ENCODE results near the gene LRRC56. TPM values are rescaled to one million over a fixed set of nuclear protein-coding genes. Genes with fewer than 3 reads are reported as not detected.

LRRC56 gene
- polyA plus RNA-seq, 1 donor, result 2.4 TPM

DNA sequence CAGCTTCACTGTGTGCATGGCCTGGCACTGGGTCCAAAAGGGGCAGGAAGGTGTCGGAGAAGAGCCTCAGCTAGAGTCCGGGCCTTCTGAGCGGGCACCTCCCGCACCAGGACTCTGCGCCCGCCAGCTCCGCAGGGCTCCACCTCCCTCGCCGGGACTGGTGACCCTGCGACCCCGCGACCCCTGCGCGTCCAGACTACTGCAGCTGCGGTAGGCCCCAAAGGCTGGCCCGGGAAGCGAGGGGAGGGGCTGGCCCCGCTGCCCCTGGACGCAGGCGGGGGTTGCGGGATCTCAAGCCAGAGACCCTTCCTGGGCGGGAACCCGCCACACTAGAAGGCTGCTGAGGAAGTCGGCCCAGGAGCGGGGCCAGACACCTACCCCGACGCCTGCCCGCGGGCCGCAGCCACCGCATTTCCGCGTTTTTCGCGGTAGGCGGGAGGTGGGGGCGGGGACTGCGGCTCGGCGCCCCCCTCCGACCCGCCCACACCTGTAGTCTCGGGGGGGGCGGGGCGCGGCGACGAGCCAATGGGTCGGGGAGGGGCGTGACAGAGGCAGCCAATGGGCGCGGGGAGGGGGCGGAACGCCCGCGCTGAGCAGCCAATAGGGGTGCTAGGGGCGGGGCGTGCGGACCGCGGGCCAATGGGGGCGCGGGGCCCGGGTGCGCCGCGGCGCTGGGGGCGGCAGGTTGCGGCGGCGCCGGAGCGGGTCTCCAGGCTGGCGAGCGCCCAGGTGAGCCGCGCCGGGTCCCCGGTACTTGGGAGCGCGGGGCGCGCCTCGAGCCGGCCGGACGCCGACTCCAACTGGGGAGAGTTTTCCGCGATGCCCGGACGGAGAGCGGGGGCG, 23.2 kb downstream of the LRRC56 start, which contains the start of the genes LMNTD2 and RASSF7:
Gene LMNTD2, minus strand, starts transcription at position 434 of the 843 bp plus-strand sequence. Its CDS starts 22 bp downstream, at position 412.
Gene RASSF7, plus strand, starts transcription at position 666 of the 843 bp plus-strand sequence. CDS start 799 bp downstream, outside the sequence.
- DNase-seq, result peak; percentile 90 to 93
- WGBS (ENCODE audit: insufficient coverage, low lambda C conversion rate), result no CpG with 5 or more reads among the region's 95 CpGs
- Histone ChIP-seq H3K36me3 (ENCODE audit: control insufficient read depth, insufficient read depth, low read length) (peaks cover 23% of the 10 kb centered on the region), H3K4me3 (ENCODE audit: low read length) (peak within 1 kb of the TSS; percentile 74), H3K27ac (ENCODE audit: low read length) (peak within 1 kb of the TSS; percentile 95), H3K27me3 (ENCODE audit: control insufficient read depth, insufficient read depth, low read length) (peaks cover 37% of the 10 kb centered on the region), H3K9me3 (ENCODE audit: control insufficient read depth, low read depth, low read length) (peaks cover 5% of the 10 kb centered on the region), H3K4me1 (ENCODE audit: control insufficient read depth, insufficient read depth, low read length) (peaks cover 23% of the 10 kb centered on the region)

DNA sequence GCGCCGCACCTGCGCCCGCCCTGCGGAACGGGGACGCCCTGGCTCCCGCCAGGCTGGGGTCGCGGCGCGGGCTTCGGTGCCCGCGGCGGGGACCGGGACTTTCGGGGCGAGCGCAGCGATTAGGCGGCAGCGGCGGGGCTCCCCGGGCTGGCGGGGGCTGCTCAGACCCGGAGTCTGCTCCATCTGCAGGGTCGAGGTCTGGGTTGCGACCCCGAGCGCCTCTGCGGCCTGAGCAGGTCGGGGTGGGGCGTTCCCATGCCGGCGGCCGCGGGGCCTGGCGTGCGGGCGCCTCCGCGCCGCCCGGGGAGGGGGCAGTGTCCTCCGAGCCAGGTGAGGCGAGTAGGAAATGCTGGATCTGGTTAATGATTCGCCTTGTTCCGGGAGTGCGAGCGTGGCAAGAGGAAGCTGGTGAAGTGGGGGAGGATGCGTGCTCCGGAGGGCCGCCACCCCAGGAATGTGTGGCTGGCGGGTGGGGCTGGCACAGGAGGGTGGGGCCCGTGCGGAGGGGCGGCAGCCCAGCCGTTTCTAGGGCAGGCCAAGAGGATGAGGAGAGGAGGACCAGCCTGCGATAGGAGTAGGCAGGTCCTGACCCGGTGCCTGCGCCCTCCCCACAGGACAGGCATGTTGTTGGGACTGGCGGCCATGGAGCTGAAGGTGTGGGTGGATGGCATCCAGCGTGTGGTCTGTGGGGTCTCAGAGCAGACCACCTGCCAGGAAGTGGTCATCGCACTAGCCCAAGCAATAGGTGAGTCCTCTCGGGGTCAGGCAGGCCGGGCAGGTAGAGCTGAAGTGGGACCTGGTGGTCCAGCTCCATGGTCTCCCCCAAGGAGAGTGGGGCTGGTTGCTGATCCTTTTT, 24.0 kb downstream of the LRRC56 start:
- Histone ChIP-seq H3K27me3 (ENCODE audit: control insufficient read depth, insufficient read depth, low read length) (peaks cover 30% of the 10 kb centered on the region), H3K36me3 (ENCODE audit: control insufficient read depth, insufficient read depth, low read length) (peaks cover 23% of the 10 kb centered on the region), H3K4me3 (ENCODE audit: low read length) (peak overlapping the region; percentile 58), H3K27ac (ENCODE audit: low read length) (peak overlapping the region; percentile 81), H3K4me1 (ENCODE audit: control insufficient read depth, insufficient read depth, low read length) (peaks cover 23% of the 10 kb centered on the region), H3K9me3 (ENCODE audit: control insufficient read depth, low read depth, low read length) (peaks cover 2% of the 10 kb centered on the region)
- no CpG with 5 or more reads among the region's 67 CpGs for WGBS (ENCODE audit: insufficient coverage, low lambda C conversion rate)
- peak; percentile 95 to 97 for DNase-seq

DNA sequence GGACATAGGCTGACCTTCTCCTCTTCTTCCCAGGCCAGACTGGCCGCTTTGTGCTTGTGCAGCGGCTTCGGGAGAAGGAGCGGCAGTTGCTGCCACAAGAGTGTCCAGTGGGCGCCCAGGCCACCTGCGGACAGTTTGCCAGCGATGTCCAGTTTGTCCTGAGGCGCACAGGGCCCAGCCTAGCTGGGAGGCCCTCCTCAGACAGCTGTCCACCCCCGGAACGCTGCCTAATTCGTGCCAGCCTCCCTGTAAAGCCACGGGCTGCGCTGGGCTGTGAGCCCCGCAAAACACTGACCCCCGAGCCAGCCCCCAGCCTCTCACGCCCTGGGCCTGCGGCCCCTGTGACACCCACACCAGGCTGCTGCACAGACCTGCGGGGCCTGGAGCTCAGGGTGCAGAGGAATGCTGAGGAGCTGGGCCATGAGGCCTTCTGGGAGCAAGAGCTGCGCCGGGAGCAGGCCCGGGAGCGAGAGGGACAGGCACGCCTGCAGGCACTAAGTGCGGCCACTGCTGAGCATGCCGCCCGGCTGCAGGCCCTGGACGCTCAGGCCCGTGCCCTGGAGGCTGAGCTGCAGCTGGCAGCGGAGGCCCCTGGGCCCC, 24.8 kb downstream of the LRRC56 start:
- Histone ChIP-seq H3K9me3 (ENCODE audit: control insufficient read depth, low read depth, low read length) (no peaks in the 10 kb centered on the region), H3K27ac (ENCODE audit: low read length) (peak overlapping the region; percentile 77), H3K27me3 (ENCODE audit: control insufficient read depth, insufficient read depth, low read length) (peaks cover 22% of the 10 kb centered on the region), H3K4me1 (ENCODE audit: control insufficient read depth, insufficient read depth, low read length) (peaks cover 23% of the 10 kb centered on the region), H3K4me3 (ENCODE audit: low read length) (peak overlapping the region; percentile 58), H3K36me3 (ENCODE audit: control insufficient read depth, insufficient read depth, low read length) (peaks cover 23% of the 10 kb centered on the region)
- no CpG with 5 or more reads among the region's 29 CpGs for WGBS (ENCODE audit: insufficient coverage, low lambda C conversion rate)
- DNase-seq, result no peak

DNA sequence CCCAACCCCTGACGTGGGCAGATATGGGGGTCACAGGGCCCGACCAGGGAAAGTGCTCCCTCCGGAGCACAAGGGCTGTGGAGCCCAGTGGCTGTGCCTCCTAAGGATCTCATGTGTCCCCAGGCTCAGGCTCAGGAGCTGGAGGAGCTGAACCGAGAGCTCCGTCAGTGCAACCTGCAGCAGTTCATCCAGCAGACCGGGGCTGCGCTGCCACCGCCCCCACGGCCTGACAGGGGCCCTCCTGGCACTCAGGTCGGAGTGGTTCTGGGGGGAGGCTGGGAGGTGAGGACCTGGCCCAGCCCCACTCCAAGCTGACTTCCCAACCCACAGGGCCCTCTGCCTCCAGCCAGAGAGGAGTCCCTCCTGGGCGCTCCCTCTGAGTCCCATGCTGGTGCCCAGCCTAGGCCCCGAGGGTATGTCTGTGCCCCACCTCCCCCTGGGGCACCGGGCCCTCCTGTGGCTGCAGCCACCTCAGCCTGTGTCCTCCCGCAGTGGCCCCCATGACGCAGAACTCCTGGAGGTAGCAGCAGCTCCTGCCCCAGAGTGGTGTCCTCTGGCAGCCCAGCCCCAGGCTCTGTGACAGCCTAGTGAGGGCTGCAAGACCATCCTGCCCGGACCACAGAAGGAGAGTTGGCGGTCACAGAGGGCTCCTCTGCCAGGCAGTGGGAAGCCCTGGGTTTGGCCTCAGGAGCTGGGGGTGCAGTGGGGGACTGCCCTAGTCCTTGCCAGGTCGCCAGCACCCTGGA, 25.9 kb downstream of the LRRC56 start:
- Histone ChIP-seq H3K4me3 (ENCODE audit: low read length) (no peak overlapping the region), H3K27me3 (ENCODE audit: control insufficient read depth, insufficient read depth, low read length) (peaks cover 11% of the 10 kb centered on the region), H3K4me1 (ENCODE audit: control insufficient read depth, insufficient read depth, low read length) (peaks cover 26% of the 10 kb centered on the region), H3K36me3 (ENCODE audit: control insufficient read depth, insufficient read depth, low read length) (peaks cover 23% of the 10 kb centered on the region), H3K9me3 (ENCODE audit: control insufficient read depth, low read depth, low read length) (no peaks in the 10 kb centered on the region), H3K27ac (ENCODE audit: low read length) (no peak overlapping the region)
- no peak for DNase-seq
- WGBS (ENCODE audit: insufficient coverage, low lambda C conversion rate), result no CpG with 5 or more reads among the region's 18 CpGs

DNA sequence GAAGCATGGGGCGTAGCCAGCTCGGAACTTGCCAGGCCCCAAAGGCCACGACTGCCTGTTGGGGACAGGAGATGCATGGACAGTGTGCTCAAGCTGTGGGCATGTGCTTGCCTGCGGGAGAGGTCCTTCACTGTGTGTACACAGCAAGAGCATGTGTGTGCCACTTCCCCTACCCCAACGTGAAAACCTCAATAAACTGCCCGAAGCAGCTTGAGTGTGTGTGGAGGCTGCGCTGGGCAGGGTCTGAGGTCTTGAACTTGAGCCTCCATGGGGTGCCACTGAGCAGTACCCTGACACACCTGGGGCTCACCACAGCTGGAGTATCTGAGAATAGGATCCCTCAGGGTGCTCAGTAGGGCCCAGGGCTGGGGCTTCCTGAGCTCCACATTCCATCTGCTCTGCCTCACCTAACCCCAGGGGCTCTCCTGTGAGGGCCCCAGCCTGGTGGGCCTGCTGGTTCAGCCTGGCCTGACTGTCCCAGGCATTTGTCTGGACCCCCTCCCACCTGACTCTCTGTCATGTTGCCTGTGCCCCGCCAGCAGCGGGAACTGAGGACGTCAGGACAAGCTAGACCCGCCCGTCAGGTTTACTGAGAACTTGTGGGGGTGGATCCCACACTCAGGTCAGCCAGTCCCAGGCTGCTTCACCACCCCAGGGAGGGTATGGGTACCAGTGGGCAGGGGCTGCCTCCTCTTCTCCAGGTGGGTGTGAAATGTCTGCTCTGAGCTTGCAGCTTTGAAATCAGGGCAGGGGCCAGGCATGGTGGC, 26.7 kb downstream of the LRRC56 start:
- no peak for DNase-seq
- Histone ChIP-seq H3K9me3 (ENCODE audit: control insufficient read depth, low read depth, low read length) (no peaks in the 10 kb centered on the region), H3K36me3 (ENCODE audit: control insufficient read depth, insufficient read depth, low read length) (peaks cover 23% of the 10 kb centered on the region), H3K27ac (ENCODE audit: low read length) (no peak overlapping the region), H3K27me3 (ENCODE audit: control insufficient read depth, insufficient read depth, low read length) (peaks cover 7% of the 10 kb centered on the region), H3K4me1 (ENCODE audit: control insufficient read depth, insufficient read depth, low read length) (peaks cover 25% of the 10 kb centered on the region), H3K4me3 (ENCODE audit: low read length) (no peak overlapping the region)
- WGBS (ENCODE audit: insufficient coverage, low lambda C conversion rate), result no CpG with 5 or more reads among the region's 12 CpGs

DNA sequence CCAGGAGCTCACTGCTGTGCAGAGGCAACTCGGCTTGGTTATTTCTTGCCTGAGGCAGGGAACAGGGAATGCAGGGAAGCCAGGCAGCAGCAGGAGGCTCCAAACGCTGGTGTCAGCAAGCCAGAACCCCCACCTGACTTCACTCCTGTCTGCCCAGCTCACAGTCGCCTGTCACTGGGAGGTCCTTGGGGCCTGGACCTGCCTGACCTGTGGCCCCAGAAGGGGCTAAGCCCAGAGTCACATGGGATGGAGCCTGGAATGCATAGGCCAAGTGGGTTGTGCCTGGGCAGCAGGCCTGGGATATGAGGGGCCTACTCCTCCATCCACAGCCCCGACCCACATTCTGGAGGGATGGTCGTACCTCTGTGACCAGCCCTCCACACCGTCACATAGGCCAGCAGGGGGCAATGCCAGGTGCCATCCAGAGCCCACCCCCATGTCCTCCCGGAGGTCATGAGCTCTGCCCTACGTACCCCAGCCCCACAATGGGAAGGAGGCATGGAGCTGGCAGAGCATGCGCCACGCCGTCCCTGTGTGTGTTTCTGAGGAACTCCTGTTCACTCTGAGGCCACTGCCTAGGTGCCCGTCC, 28.7 kb downstream of the LRRC56 start:
- Histone ChIP-seq H3K27me3 (ENCODE audit: control insufficient read depth, insufficient read depth, low read length) (peaks cover 9% of the 10 kb centered on the region), H3K4me1 (ENCODE audit: control insufficient read depth, insufficient read depth, low read length) (peaks cover 21% of the 10 kb centered on the region), H3K9me3 (ENCODE audit: control insufficient read depth, low read depth, low read length) (no peaks in the 10 kb centered on the region), H3K4me3 (ENCODE audit: low read length) (no peak overlapping the region), H3K36me3 (ENCODE audit: control insufficient read depth, insufficient read depth, low read length) (peaks cover 23% of the 10 kb centered on the region), H3K27ac (ENCODE audit: low read length) (no peak overlapping the region)
- DNase-seq, result no peak
- WGBS (ENCODE audit: insufficient coverage, low lambda C conversion rate), result no CpG with 5 or more reads among the region's 12 CpGs

DNA sequence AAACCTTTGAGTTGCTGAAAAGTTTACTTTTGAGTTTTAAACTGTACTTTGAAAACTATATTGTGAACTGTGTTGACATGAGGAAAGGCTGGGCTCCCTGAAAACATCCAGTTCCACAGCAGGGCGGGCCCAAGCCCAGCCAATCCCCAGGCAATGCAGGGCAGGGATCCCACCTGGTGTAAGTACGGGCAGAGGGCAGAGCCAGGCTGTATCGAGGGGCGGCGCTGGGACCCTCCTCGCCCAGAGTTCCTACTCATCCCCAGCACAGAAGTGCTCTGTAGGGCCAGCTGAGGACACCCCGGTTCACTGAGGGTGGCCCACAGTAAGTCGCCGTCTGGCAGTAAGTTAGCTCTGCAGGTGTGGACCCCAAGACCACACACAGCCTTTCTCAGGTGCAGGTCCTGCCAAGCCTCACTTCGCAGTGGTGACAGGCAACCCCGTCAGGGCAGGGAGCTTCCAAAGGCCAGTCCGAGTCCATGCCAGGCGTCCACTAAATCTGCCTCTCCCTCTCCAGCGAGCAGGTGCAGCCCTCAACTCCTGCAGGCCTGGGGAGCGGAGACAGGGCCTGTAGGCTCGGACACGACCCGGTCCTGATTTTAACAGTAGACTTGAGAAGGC, 29.8 kb downstream of the LRRC56 start:
- Histone ChIP-seq H3K27ac (ENCODE audit: low read length) (no peak overlapping the region), H3K27me3 (ENCODE audit: control insufficient read depth, insufficient read depth, low read length) (peaks cover 13% of the 10 kb centered on the region), H3K4me3 (ENCODE audit: low read length) (no peak overlapping the region), H3K9me3 (ENCODE audit: control insufficient read depth, low read depth, low read length) (no peaks in the 10 kb centered on the region), H3K36me3 (ENCODE audit: control insufficient read depth, insufficient read depth, low read length) (peaks cover 21% of the 10 kb centered on the region), H3K4me1 (ENCODE audit: control insufficient read depth, insufficient read depth, low read length) (peaks cover 15% of the 10 kb centered on the region)
- DNase-seq, result no peak
- WGBS (ENCODE audit: insufficient coverage, low lambda C conversion rate), result 90% methylated on average over 2 of the region's 18 CpGs

DNA sequence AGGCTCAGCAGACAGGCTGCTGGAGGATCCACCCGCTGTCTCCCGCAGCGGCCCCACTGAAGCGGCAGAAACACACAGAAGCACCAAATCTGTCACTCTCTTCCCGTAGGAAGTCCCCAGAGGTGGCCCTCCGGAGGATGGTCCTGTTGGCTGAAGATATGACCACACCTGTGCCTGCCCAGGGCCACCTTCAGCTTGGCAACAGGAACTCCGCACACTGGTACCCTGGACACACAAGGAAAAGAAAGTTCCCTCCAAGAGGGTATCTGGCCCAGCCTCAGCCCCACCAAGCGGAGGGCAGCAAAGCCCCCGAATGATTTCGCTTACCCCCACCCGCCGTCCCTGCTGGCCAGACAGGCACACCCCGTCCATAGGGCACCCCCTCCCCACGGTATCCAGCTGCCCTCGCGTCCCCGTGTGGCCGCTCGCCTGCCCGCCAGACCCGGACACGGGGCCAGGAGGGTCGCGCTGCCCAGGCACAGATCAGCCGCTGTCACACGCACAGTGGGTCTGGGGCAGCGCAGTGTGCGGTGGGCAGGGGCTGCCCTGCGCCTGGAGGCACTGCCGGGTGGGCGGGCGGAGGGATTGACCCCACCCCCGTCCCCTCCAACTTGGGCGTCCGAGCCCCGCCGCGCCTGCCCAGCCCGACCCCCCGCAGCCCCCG, 30.4 kb downstream of the LRRC56 start:
- Histone ChIP-seq H3K27ac (ENCODE audit: low read length) (no peak overlapping the region), H3K36me3 (ENCODE audit: control insufficient read depth, insufficient read depth, low read length) (peaks cover 15% of the 10 kb centered on the region), H3K9me3 (ENCODE audit: control insufficient read depth, low read depth, low read length) (no peaks in the 10 kb centered on the region), H3K27me3 (ENCODE audit: control insufficient read depth, insufficient read depth, low read length) (peaks cover 13% of the 10 kb centered on the region), H3K4me1 (ENCODE audit: control insufficient read depth, insufficient read depth, low read length) (peaks cover 11% of the 10 kb centered on the region), H3K4me3 (ENCODE audit: low read length) (peak overlapping the region; percentile 41)
- DNase-seq, result no peak
- no CpG with 5 or more reads among the region's 41 CpGs for WGBS (ENCODE audit: insufficient coverage, low lambda C conversion rate)

All from large intestine (tissue), 3 donors.